ENCODE results near the gene STEAP2.

Gene STEAP2

GRCh38 chr7:90276033-90276728 lies 64.6 kb downstream of the STEAP2 start:
- no peak for DNase-seq
